Measurements from ENCODE around the gene KIAA0513.
A peak's percentile ranks its signal among the peaks of the same experiment; 100 is the strongest.

Gene KIAA0513

DNA sequence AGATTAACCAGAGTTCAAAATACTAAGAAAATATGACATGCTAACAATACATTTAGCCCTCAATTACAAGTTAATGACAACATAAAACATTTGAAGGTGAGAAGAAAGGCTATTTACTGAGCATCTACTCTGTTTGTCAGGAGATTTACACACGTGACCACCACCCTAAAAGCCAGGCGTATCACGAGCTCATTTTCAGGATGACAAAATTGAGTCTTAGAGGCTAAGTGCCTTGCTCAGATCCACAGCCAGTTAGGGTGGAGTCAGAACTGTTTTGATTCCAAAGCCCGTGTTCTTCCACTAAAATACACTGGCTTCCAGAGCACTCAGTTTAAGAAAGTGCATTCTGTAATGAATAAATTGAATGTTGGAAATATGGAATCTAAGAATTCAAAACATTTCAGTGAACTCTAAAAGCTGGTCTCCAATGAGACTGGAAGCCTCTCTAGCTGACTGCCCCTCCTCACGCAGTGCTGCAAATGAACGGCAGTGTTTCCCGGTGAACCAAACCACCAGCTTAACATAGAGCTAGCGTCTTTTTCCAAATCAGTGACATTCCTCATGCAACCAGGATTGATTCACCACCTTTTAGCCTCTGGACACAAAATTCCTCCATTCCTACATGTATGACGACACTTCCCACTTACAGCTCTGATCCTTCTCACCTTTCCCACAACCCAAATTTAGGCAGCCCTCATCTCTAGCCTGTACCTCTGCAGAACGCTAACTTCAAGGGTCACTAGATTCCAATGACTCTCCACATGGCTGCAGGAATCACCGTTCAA lies 22.1 kb upstream of the KIAA0513 start:
- DNase-seq = no peak

DNA sequence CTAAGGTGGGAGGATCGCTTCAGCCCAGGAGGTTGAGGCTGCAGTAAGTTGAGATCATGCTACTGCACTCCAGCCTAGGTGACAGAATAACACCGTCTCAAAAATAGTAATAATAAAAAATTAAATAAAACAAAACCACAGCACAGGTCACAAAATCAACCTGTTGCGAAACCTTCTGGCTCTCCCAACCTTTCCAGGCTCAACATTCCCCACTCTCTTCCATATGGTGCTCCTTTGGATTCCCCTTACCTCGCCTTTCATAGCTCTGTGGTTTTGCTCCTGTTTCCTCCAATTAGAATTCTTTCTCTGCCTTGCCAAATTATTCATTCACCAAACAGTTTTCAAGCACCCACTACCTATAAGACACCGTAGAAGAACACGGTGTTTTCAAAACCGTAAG lies 21.0 kb upstream of the KIAA0513 start:
- no peak for DNase-seq

DNA sequence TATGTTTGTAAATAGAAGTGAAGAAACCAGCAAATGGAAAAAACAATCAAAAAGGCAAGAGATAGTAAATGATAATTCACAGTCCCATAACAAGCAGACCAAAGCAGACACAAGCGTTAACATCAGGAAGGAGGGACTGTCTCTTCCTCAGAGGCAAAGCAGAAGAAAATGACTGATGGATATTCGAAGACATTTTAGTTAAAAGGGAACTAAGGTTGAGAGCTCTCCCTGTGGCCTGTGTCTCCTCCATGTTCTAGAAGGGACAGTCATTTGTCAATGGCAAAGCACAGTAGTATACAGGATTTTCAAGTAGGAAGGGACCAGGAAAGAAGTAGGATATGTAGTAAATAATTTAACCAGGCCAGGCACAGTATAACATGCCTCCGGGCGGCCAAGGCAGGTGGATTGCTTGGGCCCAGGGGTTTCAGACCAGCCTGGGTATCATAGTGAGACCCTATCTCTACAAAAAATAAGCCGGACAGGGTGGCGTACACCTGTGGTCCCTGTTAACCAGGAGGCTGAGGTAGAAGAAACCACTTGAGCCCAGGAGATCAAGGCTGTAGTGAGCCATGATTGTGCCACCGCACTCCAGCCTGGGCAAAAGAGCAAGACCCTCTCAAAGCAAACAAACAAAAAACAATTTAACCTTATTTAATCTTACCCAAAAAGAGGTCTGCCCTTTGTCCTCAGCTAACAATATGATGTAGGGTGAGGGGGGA lies 19.9 kb upstream of the KIAA0513 start:
- DNase-seq = no peak

DNA sequence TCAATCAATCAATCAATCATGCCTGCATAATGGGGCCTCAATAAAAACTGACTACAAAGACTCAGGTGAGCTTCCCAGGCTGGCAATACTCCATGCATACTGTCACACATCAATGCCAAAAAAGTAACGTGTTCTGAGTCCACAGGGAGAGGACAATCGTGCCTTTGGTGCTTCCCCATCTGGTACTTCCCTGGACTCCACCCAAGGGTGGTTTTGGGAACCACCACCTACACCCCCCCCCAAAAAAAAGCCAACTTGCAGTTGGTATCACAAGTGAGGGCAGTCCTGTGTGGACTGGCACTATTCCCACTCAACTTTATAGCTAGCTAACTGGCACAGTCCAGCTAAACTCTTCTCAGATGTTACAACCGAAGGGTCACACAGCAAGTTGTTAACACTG lies 19.3 kb upstream of the KIAA0513 start:
- DNase-seq = no peak

DNA sequence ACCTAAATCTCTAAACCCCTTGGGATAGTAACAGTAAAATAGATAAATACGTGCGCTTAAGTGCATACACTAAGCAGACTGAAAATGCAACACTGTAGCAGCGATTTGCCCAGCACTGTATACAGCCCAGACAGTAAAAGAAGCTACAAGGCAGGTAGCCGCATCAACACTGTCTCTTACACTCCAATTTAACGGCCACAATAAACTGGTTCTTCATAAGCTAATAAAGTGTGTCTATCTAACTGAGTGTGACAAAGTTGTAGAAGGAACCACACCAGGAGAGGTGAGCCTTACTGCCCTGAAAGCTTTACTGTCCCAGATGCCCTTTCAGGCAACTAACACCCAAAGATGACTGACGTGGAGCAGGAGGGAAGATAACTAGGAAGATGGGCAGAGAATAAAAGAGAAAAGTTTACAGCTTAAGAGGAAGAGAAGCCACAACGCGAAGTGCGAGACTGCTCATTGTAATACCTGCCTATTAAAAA lies 17.1 kb upstream of the KIAA0513 start:
- no peak for DNase-seq

DNA sequence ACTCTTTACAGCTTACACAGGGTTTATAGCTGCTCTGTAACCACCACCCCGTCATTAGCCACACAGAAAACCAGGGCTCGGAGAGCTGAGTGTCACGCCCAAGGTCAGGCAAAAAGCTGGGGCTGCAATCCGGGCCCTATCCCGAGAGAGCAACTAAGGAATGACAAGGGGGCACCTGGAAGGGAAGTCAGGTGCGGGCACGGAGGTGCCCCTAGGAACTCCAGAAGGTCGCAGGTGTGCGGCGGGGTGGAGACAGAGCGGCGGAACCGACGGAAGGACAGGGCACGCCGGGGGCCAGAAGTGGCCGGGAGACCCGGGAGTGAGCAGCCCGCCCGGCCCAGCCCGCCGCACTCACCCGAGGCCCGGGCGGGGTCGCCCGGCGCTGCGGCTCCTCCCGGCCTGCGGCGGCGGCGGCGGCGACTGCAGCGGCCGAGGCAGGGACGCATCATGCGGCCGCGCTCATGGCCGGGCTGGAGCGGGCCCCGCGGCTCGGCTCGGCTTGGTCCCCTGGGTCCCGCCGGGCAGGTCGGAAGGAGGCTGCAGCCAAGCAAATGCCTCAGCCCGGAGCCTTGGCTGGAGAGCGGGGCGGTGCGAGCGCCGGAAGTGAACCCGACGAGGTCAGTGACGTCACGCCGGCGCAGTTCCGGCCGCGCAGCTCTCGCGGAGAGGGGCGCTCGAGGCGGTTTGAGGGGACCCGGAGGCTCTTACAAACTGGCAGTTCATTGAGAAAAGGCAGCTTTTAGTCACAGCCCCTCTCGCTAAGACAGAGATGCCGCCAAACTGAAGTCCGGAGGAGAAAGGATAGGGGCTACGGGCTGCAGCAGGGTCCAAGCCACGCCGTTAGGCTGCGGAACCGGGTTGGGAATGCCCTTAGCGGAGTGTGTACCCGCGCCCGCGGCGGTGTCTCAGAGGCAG lies 16.4 kb upstream of the KIAA0513 start, which contains the start of gene ZDHHC7:
ZDHHC7 (minus strand) TSS at position 605 of the 915 bp plus-strand sequence. CDS start 20,917 bp downstream, outside the sequence.
- peak; percentile 27 for DNase-seq

DNA sequence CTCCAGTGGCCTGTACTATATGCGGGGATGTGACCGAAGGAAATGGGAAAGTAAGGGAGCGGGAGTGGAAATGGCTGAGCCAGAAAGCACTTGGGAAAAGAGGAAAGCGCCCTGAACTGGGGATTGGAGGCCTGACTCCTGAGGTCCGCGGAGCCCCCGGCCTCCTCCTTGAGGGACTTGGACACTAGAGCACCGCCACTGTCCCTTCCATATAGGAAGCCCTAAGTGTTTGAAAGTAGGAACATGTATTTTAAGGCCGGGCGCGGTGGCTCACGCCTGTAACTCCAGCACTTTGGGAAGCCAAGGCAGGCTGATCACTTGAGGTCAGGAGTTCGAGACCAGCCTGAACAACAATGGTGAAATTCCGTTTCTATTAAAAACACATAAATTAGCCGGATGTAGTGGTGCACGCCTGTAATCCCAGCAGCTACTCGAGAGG lies 15.7 kb upstream of the KIAA0513 start:
- DNase-seq = no peak

DNA sequence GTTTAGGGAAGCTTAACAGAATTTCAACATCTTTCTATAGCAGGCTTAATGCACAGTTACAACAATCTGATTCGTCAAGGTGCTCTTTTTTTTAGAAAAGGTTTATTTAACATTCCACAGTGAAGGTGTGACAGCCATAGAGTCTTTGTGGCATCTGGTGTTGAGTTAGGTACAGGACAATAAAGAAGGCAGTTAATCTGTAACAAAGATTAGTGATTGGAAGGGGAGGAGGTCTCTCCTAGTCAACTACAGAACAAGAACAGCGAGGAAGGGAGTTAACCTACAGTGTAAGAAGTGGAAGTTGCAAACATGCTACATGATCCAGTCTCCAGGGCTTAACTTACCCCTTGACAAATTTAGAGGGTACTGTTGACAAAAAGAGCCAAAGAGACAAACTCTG lies 13.3 kb upstream of the KIAA0513 start:
- no peak for DNase-seq

DNA sequence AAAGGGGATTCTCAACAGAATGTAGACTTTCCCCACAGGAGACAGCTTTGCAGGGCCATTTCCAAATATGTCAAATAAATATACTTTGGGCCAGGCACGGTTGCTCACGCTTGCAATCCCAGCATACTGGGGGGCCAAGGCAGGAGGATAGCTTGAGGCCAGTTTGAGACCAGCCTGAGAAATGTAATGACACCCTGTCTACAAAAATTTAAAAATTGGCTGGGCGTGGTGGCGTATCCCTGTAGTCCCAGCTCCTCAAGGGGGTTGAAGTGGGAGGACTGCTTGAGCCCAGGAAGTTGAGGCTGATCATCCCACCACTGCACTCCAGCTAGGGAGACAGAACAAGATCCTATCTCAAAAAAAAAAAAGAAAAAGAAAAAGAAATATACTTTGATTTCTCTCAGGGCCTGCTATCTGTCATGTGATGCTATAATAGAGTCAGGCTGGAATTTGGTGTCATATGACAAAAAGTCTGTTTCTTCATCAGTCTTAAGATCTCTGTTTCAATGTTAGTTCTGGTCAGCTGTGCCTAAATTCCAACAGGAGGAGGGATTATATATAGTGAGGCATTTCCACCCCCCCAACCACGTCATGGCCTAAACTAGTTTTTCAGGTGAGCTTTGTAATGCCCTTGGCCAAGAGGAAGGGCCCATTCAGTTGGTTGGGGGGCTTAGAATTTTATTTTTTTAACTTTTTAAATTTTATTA lies 12.0 kb upstream of the KIAA0513 start:
- no peak for DNase-seq

DNA sequence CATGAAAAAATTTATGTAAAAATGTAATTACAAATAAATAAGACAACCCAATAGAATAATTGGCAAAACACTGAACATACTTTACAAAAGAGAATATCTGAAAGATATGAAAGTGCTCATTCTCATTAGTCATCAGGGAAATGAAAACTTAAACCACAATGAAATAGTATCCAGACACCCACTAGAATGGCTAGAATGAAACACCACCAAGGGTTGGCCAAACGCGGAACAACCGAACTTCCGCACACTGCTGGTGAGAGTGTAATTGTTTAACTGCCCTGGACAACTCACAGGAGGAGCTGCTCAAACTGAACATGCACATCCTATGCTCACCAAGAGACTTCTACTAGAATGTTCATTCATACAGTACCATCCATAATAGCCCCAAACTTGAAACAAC lies 10.4 kb upstream of the KIAA0513 start:
- no peak for DNase-seq

DNA sequence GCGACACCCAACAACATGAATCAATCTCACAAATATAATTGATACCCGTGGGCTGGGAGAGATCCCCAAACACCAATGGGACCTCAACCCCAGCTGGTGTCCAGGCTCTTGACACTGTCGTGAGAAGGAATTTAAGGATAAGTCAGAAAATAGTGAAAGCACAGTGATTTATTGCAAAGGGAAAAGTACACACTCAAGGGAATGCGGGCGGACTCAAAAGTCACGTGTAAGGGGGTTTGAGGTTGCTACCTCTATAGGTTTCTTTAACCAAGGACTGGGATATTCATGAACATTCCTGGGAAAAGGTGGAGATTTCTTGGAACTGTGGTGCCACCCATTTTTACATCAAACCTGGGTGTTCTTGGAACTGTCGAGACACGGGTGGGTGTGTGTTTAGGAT lies 10.0 kb upstream of the KIAA0513 start:
- DNase-seq = no peak

DNA sequence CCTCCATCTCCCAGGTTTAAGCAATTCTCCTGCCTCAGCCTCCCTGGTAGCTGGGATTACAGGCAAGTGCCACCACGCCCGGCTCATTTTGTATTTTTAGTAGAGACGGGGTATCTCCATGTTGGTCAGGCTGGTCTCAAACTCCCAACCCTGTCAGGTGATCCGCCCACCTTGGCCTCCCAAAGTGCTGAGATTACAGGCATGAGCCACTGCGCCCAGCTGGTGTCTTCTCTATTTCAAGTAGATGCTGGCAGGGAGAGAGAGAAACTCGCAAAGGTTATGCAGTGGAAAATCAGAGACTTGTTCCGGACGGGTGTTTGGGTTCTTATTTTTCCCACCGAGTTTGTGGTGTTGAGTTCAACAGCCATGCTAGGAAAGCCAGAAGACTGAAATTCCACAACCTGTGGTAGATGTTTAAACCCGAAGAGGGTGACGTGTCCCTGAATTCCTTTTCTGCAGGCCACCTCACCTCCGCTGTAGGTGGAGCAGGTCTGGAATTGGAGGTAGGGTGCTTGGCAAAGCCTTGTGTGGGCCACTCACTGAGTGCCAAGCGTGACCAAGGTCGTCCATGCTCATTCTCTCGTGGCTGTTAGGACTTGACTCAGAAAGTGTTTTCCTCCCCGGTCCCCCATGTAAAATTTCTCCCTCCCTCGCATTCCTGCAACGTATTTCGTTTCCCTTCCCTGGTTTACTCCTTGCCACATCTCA lies 8.9 kb upstream of the KIAA0513 start:
- no peak for DNase-seq

DNA sequence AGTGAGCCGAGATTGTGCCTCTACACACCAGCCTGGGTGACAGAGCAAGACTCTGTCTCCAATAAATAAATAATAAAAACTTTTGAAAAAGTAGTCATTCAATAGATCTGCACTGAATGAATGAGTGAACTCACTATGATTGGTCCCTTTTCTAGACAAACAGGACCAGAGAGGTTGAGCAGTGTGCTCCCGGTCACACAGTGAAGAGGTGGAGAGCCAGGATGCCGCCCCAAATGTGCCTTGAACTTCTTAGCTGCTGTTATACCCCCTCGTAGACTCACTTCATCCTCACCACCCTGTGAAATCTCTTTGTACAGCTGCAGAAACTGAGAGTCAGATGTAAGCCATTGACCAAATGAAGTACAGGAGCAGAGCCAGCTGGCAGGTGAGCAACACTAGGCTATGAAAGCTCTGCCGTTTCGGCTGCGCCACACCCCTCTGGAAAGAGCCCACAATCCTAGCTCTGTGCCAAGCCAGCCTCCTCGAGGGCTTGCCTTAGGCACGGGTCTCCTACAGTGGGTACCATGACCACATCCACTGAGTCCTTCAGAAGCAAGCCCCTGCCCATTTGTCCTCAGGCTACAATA lies 7.8 kb upstream of the KIAA0513 start:
- DNase-seq = no peak

DNA sequence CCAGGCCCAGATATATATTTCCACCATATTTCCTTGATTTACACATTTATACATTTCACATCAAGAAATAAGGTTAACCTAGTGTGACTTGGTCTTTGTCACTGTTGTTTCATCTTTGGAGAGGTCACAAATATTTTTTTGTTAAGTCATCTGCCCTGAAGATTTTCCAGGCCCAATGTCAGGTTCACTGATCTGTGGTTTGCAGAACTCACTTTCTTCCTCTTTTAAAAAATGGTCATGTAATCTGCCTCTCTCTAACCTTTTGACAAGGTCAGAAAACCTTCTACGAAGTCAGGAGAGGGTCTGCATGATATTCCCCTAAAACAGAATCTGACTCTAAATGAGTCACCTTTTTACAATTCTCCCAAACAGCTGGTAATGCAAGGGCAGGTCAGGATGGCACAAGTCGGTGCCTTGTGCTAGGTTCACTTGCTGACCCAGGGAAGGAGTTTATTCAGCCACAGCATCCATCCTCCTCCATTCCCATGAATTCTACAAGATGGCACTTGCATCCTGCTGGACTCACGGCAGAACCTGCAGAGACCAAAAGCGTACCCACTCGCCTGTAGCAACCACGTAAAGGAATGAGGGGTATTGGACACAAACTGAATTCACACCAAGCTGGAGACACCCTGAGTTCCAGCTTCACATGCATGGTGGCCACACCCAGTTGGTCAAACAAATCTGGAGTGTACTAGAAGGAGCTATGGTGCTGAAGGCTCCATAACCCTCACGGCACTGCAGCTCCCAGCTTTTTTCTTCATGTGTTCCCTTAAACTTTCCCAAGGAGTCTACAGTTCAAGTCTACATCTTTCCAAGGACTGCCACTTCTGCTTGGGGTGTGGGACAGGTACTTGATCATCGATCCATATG lies 1.6 kb upstream of the KIAA0513 start:
- no peak for DNase-seq

DNA sequence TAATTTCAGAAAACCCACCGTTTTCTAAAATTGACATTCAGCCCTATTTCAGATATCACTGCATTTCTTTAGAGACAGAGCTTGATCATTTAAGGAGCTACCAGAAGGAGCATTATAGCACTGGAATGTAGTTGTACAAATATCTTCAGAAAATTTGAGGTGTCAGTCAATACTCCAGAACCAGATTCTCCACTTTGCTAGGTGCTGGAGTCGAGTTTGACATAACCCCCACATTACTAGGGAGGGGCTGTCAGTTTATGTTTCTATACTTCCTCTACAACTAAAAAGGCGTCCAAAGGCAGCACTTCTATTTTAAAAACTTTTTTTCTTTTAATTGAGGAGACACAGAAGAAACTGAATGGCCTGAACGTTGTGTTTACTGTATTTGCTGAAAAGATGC lies 892 bp upstream of the KIAA0513 start:
- no peak for DNase-seq

DNA sequence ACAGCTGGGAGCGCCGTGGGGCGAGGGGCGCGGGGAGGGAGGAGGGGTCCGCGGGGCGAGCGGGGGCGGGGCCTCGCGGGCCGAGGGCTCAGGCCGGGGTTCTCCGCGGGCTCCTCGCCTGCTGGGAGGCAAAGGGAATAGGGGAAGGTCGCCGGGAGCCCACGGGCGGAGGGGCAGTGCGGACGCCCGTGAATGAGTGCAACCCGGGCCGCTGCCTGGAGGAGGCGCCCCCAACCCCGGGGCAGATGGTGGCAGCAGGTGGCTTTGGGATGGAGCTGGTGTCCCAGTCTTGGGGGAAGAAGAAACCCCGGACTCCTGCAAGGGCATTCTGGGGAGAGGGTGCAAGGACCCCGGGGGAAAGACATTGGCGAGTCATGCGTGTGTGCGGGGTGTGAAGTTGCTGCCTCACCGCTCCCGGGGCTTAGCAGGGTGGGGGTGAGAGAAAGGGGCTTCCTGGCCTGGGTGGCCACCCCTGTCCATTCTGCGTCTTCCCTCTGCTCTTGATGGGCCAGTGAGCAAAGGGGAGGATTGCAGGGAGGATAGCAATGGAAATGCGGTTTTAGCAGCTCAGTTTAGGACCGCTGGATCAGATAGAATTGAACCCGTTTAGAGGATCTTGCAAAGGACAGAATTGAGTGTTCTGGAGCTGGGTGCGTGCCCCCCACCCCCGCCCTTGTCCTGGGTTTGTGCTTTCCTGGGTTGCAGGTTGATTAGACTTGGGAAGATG lies 526 bp downstream of the KIAA0513 start:
- DNase-seq = no peak

DNA sequence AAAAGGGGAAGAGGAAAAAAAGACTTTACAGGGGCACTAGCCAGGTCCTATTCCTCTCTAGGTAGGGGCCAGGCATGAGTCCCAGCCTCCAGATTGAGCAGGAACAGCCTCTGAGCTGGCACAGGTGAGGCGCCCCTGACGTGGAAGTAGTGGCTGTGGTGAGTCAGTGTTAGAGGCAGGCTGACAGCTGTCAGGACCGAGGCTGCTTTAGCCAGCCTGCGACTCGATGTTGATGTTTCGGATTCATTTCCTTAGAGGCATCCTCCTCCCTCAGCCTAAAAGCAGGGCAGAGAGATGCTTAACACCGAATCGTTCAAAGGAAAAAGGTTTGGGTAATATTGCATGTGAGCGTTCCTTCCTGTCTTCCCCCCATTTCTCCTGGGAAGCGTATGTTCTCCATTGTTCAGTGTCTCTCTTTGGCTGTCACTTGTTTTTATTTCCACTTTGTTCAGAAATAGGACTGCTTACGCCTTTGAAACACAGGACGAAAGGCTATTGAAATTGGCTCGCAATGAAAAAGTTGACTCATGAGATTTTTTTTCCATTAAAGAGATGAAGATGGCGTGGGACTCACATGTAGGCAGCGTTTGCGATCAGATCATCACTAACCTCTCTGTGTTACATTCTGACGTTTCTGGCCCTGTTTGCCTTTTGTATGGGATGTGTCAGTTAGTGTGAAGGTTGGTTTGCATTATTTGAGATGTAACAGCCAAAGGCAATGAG lies 1.3 kb downstream of the KIAA0513 start:
- DNase-seq = no peak

DNA sequence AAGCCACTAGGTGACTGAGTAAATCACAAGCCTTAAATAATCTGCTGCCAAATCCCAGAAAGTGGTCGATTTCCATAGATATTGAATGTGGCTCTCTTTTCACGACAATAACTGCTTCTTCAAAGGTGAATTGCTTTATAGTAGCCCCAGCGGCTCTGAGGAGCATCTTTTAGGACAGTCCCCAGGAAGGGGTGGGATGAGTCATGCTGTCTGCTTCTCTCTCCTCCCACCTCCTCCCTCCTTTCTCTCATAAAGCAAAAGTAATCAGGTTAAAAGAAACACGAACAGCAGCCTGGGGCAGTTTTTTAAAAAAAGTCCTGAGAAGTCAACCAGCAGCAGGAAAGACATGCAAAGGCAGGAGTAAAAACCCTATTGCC lies 1.8 kb downstream of the KIAA0513 start:
- no peak for DNase-seq

DNA sequence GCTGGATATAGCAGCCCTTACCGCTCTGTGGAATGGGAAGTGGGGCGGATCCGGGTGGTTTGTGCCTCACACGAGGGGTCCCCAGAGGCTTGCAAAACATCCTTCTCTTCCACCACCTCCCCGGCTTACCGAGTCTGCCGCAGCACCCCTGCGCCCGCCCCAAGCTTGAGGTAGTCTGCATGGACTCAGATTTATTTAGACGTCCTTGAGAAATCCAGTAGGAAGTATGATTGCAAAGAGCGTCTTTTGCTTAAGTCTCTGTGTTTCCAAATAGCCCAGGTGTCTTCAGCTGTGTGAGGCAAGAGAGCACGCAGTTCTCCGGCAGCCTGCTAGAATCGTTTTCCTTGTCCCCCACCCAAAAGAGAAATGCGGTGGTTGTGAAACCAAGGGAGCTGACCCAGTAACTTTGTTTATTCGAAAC lies 2.4 kb downstream of the KIAA0513 start:
- DNase-seq = no peak

All from NCI-H1048 (cell line).